Measurements from ENCODE around the gene EPS15.

GRCh38 chr1:51414811-51415210, 104.3 kb downstream of the EPS15 start:
- TF ChIP-seq CTCF (IDR thresholded peaks at IDR 0.05; ENCODE audit: low read length) (no peak), EZH2 (IDR thresholded peaks at IDR 0.05; ENCODE audit: borderline replicate concordance, low read length) (no peak)
